Activated naive CD4-positive, alpha-beta T cell treated with anti-CD3 and anti-CD28 coated beads, Interleukin-2, amount 50 U/mL, for 72 hours (primary cell): ENCODE results near the gene HOXD11. TPM values are rescaled to one million over a fixed set of nuclear protein-coding genes. Genes with fewer than 3 reads are reported as not detected.

ENCODE experiments used
- ATAC-seq, 2 donors: fragments of 150-1000 bp; cut with Tn5 transposase; 2 replicates each; pipeline ENCODE4 v1.10.0; 2021; ENCODE audit warnings: mild to moderate bottlenecking in 2 of 2, moderate library complexity in 2 of 2
- DNase-seq, 2 donors: peaks; one replicate each; pipeline ENCODE4 v3.0.0; 2021 to 2022; ENCODE audit warnings: low spot score in 2 of 2
- H3K27ac Mint-ChIP-seq, 2 donors: one replicate each; pipeline ENCODE4 v1.8.0; 2022; ENCODE audit warnings: mild to moderate bottlenecking in 2 of 2, mixed read lengths in 2 of 2
- H3K36me3 Mint-ChIP-seq, 2 donors: one replicate each; pipeline ENCODE4 v1.8.0; 2022; ENCODE audit warnings: mixed read lengths in 2 of 2
- H3K9me3 Mint-ChIP-seq, 2 donors: one replicate each; pipeline ENCODE4 v1.8.0; 2022; ENCODE audit warnings: mixed read lengths in 2 of 2
- total RNA-seq, 2 donors: library from RNA; stranded (reverse); gene quantifications; one replicate each; pipeline ENCODE4 v1.2.3, GENCODE V29; 2022

Gene HOXD11
- total RNA-seq, 2 donors from 2014 or later: not detected

- ATAC-seq (no peak), DNase-seq (no peak)
- Mint-ChIP-seq H3K27ac (peak overlapping the region in 1 of 2 donors; percentile 44), H3K36me3 (peaks cover 21 to 44% of the 10 kb centered on the region in 2 donors), H3K9me3 (peaks cover 0 to 11% of the 10 kb centered on the region in 2 donors)
Measured at GRCh38 chr2:176120364-176121189, 13.5 kb downstream of the HOXD11 start.

DNA sequence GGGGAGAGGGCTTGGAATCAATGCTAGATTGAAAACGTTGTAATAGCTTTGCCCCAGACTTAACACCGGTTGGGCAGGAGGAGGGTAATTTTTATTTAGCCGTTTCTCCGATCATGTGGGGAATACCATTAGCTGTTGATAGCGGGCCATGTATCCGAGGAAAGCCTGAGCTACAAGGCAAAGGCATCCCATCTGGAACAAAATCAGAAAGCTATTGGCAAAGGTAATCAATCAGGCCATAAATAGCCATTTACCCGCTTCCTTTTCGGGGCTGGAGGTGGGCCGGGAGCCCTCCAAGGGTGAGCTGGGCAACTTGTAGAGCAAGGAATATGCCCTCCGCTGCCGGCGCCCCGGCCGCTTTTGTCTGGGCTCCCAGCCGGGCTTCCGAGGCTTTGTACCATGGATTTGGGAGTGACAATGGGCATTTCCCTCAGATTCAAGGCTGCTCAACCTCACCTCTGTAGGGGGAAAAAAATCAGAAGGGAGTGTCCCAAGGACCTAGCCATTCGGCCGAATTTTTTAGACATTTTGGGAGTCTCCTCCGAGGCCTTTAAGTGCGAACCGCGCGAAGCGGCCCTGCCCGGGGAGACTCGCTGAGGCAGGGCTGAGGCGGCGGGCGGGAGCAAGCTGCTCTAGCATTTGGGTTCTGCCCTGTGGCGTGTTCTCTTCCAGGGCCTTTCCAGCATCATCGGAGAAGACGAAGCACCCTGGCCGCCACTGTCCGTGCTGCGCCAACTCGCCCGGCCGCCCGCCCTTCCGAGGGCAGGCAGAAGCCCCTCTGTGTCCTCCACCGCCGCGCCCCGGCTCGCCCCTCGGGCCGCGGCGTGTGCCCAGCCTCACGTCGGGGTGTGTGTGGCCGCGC is 14.3 kb downstream of the HOXD11 start:
- no peak for ATAC-seq
- Mint-ChIP-seq H3K27ac (peak overlapping the region in 1 of 2 donors; percentile 44), H3K9me3 (peaks cover 0 to 11% of the 10 kb centered on the region in 2 donors), H3K36me3 (peaks cover 20 to 42% of the 10 kb centered on the region in 2 donors)
- no peak for DNase-seq

- no peak for DNase-seq
- H3K27ac Mint-ChIP-seq: no peak overlapping the region
- peaks cover 0 to 7% of the 10 kb centered on the region in 2 donors for H3K9me3 Mint-ChIP-seq
- peak in 1 of 2 donors; percentile 29 for ATAC-seq
- peaks cover 12 to 35% of the 10 kb centered on the region in 2 donors for H3K36me3 Mint-ChIP-seq
Measured at GRCh38 chr2:176122052-176122682, 15.1 kb downstream of the HOXD11 start.

GRCh38 chr2:176122683-176123410 is 15.8 kb downstream of the HOXD11 start, which contains the start of gene HOXD9:
Gene HOXD9 (plus strand): TSS chr2:176122719. CDS start chr2:176122769, 50 bp downstream.
- Mint-ChIP-seq H3K36me3 (peaks cover 11 to 30% of the 10 kb centered on the region in 2 donors), H3K27ac (peak within 1 kb of the TSS in 1 of 2 donors; percentile 81), H3K9me3 (peaks cover 0 to 5% of the 10 kb centered on the region in 2 donors)
- DNase-seq (no peak), ATAC-seq (peak in 1 of 2 donors; percentile 60)

- DNase-seq (no peak), ATAC-seq (no peak)
- Mint-ChIP-seq H3K27ac (peak overlapping the region in 1 of 2 donors; percentile 81), H3K9me3 (no peaks in the 10 kb centered on the region), H3K36me3 (peaks cover 5 to 29% of the 10 kb centered on the region in 2 donors)
Measured at GRCh38 chr2:176123411-176124109, 16.5 kb downstream of the HOXD11 start.

- ATAC-seq: no peak
- no peak overlapping the region for H3K27ac Mint-ChIP-seq
- H3K9me3 Mint-ChIP-seq: no peaks in the 10 kb centered on the region
- DNase-seq: no peak
- peaks cover 0 to 25% of the 10 kb centered on the region in 2 donors for H3K36me3 Mint-ChIP-seq
Measured at GRCh38 chr2:176124110-176124946, 17.2 kb downstream of the HOXD11 start.

- no peak overlapping the region for H3K27ac Mint-ChIP-seq
- no peak for ATAC-seq
- no peaks in the 10 kb centered on the region for H3K9me3 Mint-ChIP-seq
- DNase-seq: no peak
- H3K36me3 Mint-ChIP-seq: peaks cover 0 to 18% of the 10 kb centered on the region in 2 donors
Measured at GRCh38 chr2:176124947-176125771, 18.1 kb downstream of the HOXD11 start.

- ATAC-seq (no peak), DNase-seq (no peak)
- Mint-ChIP-seq H3K9me3 (no peaks in the 10 kb centered on the region), H3K36me3 (peaks cover 0 to 13% of the 10 kb centered on the region in 2 donors), H3K27ac (no peak overlapping the region)
Measured at GRCh38 chr2:176125772-176126054, 18.6 kb downstream of the HOXD11 start.

- H3K9me3 Mint-ChIP-seq: no peaks in the 10 kb centered on the region
- ATAC-seq (no peak), DNase-seq (peak in 1 of 2 donors; percentile 70)
- no peak overlapping the region for H3K27ac Mint-ChIP-seq
- peaks cover 0 to 6% of the 10 kb centered on the region in 2 donors for H3K36me3 Mint-ChIP-seq
Measured at GRCh38 chr2:176126929-176127773, 20.1 kb downstream of the HOXD11 start.

- Mint-ChIP-seq H3K36me3 (peaks cover 0 to 11% of the 10 kb centered on the region in 2 donors), H3K9me3 (no peaks in the 10 kb centered on the region), H3K27ac (no peak overlapping the region)
- no peak for DNase-seq
- no peak for ATAC-seq
Measured at GRCh38 chr2:176127774-176128072, 20.6 kb downstream of the HOXD11 start.

- DNase-seq (no peak), ATAC-seq (no peak)
- H3K36me3 Mint-ChIP-seq: peaks cover 0 to 15% of the 10 kb centered on the region in 2 donors
- no peaks in the 10 kb centered on the region for H3K9me3 Mint-ChIP-seq
- peak overlapping the region in 1 of 2 donors; percentile 77 for H3K27ac Mint-ChIP-seq
Measured at GRCh38 chr2:176128172-176128981, 21.3 kb downstream of the HOXD11 start.

DNA sequence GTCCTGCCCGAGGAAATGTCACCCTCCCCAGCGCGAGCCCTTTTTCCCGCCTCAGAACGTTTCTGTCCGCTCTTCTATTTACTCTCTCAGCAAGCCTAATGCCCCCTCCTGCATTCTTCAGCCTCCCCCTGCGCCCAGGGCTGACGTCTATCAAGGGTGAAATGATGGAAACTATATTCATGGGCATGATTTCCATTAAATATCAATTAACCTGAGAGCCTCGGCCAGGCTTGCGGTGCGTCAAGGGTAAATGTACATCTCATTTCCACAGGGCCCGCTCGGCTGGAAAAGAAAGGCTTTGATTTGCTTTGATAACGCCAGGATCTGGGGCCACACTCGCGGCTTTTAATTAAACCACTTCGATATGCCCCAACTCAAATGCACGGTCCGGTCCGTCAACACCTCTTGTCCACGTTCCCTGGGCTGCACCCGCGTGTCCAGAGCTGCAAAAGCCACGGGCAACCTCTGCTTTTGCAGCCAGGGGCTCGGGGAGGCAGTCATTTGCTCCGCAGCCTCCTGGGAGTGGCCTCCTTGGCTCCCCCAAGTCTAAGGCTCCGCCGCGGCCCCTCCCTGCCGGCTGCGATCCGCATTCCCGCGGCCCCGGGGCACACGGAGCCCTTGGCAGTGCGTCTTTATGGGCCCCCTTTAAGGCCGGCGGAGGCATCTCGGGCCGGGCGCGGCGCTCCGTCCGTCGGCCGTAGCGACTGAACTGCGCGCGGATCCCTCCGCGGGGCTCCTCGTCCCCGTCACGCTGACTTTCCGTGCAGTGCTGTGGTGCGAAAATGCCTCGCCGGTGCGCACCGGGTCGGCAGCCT is 22.1 kb downstream of the HOXD11 start, which contains the start of gene HOXD8:
HOXD8 (plus strand) TSS at position 724 of the 815 bp plus-strand sequence. CDS start 662 bp downstream, outside the sequence.
- H3K36me3 Mint-ChIP-seq: peaks cover 0 to 18% of the 10 kb centered on the region in 2 donors
- ATAC-seq: peak in 1 of 2 donors; percentile 33
- no peaks in the 10 kb centered on the region for H3K9me3 Mint-ChIP-seq
- peak within 1 kb of the TSS in 1 of 2 donors; percentile 77 for H3K27ac Mint-ChIP-seq
- DNase-seq: no peak
